DMS 273 treated with DMSO at 0.1 percent for 48 hours (cell line): ENCODE data around the gene ARHGEF19.
A peak's percentile ranks its signal among the peaks of the same experiment; 100 is the strongest.
"Not testable (repeated sequence)": the region's sequence is repeated elsewhere in the genome, so short reads cannot be mapped to it uniquely, and the experiment has no call there.

Experiments used
- DNase-seq: peaks from one replicate; lab custom pipeline; 2025; lab: John Stamatoyannopoulos, UW

The ARHGEF19 gene

GRCh38 chr1:16244650-16245285, 32.3 kb upstream of the ARHGEF19 start:
- no peak for DNase-seq

DNA sequence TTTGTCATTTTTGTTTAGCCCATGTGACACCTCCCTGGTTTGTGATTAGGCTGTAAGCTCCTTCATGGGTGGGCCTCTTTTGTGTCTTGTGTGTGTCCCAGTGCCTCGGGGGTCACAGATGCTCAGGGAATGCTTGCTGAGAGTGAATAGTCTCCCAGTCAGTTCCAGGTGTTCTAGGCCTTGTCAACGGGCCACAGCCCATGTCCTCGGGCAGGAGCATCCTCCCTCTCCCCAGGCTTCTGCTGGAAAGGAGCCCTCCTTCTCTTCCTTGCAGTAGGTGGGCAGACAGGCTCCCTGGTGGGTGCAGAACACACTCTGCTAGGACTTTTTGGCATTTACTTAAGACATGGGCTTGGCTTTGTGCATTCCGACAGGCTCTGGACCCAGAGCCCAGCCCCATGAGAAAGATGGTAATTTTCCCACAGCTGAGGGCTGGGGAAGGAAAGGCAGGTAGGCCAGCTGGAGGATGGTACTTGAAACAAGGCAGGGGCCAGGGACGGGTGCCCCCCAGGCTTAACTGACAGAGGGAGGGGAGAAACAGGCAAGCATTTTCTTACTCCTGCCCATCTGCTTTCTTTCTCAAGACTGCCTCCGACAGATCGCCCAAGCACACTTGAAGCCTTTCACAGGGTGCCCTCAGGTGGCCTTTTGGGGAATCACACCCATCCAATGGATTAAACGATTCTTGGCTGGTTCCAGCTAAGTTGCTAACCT, 31.6 kb upstream of the ARHGEF19 start:
- no peak for DNase-seq

DNA sequence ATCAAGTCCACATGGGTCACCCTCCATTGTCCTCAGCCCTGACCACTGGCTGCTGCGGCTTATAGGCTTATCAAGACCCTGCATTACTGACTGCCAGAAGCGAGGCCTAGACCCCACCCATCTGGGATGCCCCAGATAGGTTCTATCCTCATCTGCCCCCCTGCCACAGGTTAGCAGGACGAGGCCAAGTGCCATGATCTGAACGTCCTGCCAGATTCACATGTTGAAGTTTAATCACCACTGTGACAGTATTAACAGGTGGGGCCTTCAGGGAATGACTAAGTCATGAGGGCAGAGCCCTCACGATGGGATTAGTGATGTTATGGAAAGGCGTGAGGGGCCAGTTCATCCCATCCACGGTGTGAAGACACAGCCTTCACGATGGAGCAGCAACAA, 30.8 kb upstream of the ARHGEF19 start:
- DNase-seq = no peak

- no peak for DNase-seq
Observed at GRCh38 chr1:16242556-16243214, 30.2 kb upstream of the ARHGEF19 start.

- no peak for DNase-seq
Observed at GRCh38 chr1:16241221-16241708, 28.8 kb upstream of the ARHGEF19 start.

DNA sequence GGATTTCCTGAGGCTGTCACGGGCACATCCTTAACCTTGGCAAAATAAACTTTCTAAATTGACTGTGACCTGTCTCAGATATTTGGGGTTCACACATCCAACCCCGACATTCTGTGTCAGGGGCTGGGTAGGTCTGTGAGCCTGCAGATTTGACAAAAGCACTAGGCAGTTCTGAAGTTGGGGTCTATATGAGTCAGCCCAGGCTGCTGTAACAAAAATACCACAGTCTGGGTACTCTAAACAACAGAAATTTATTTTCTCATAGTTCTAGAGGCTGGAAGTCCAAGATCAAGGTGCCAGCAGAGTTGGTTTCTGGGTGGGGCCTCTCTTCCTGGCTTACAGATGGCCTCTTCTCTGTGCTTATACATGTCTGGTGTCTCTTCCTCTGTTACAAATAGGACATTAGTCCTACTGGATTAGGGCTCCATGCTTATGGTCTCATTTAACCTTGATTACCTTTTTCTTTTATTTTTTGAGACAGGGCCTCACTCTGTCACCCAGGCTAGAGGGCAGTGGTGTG, 27.6 kb upstream of the ARHGEF19 start:
- DNase-seq = no peak

DNA sequence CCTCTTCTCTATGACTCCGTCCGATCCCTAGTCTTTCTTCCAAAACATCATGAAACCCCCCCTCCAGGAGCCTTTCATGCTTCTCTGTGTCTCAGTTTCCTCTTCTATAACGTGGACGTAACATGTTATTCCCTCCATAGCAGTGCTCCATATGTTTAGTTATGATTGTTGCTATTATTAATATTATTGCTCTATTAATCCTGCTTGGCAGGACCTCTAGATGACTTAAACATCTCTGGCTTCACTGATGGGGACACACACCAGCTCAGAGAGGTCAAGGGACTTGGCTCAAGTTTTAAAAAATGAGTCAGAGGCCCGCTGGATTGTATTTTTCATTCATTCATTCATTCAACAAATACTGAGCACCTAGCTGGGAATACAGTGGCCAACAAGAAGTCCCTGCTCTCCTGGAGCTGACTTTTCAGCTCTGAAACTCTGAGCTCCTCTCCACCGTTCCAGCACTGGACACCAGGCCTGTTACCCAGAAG, 24.9 kb upstream of the ARHGEF19 start:
- DNase-seq = no peak

DNA sequence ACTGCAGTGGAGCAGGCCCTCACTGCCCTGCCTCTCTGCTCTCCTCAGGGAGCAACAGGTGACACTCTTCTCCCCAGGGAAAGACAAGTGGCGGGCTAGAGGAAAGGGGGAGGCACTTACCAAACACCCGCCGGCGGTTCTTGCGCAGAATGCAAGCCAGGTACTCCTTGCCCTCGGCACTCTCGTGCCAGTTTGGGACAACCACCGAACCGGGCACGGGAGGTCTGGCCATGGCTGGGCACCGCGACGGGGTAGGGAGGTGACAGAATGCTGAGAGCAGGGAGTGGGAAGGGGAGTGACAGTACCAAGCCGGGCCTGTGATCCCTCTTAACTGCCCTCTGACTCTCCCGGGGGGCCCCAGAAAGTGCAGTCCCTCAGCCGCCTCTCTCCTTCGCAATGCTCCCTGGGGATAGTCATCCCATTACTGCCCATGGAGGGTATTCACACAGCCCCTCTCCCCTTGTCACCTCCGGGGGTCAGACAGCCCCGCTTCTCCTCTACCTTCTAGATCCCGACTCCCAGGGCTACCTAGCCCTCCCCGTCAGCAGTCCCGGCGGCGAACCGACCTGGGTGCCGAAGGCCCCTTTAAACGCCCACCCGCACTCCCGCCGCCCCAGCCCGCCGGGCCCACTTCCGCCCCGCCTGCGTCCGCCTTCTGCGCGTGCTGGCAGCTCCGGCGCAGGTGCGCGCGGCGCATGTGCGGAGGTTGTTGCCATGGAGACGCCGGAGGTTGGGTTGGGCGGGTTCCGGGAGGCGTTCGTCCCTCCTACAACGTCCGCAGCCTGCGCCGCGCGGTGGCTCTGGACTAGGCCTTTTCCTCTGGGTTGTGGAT, 24.3 kb upstream of the ARHGEF19 start, which contains the start of gene CPLANE2:
Gene CPLANE2 (minus strand): TSS at position 673 of the 832 bp plus-strand sequence. CDS start 441 bp downstream, at position 232.
- peak; percentile 67 for DNase-seq

GRCh38 chr1:16235944-16236510, 23.6 kb upstream of the ARHGEF19 start:
- peak; percentile 62 for DNase-seq

DNA sequence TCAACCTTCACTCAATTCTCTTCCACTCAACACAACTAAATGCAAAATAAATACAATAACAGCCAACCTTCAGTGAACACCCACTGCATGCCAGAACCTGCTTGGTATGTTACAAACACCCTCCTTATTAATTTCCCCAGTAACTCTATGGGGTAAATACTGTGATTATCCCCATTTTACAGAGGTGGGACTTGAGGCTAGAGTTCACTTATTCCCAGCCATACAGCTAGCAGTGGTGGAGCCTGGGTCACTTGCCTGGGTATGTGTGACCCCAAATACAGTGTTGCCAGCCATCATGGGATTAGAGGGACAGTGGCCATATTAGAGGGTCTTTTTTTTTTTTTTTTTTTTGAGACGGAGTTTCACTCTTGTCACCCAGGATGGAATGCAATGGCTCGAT, 22.9 kb upstream of the ARHGEF19 start:
- no peak for DNase-seq

GRCh38 chr1:16233431-16233830, 21.0 kb upstream of the ARHGEF19 start:
- DNase-seq = no peak

DNA sequence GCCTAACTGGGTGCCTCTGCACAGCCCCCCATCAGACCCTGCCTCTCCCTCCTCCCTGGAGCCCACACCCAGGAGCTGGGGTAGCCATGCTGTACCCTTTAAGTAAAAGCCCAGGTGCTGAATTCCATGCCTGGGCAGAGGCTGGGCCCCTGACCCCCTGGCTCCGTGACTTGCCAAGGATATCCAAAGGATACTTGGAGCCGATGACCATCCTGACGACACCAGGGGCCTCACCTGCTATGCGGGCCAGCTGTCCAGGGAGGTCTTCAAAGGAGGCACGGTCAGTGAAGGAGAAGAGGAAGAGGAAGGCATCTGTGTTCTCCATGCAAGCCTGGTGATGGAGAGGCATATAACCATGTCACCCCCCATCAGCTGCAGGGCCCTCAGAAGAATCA, 19.9 kb upstream of the ARHGEF19 start:
- DNase-seq = no peak

GRCh38 chr1:16231331-16232315, 19.2 kb upstream of the ARHGEF19 start:
- DNase-seq = no peak

- no peak for DNase-seq
Observed at GRCh38 chr1:16230744-16231143, 18.3 kb upstream of the ARHGEF19 start.

DNA sequence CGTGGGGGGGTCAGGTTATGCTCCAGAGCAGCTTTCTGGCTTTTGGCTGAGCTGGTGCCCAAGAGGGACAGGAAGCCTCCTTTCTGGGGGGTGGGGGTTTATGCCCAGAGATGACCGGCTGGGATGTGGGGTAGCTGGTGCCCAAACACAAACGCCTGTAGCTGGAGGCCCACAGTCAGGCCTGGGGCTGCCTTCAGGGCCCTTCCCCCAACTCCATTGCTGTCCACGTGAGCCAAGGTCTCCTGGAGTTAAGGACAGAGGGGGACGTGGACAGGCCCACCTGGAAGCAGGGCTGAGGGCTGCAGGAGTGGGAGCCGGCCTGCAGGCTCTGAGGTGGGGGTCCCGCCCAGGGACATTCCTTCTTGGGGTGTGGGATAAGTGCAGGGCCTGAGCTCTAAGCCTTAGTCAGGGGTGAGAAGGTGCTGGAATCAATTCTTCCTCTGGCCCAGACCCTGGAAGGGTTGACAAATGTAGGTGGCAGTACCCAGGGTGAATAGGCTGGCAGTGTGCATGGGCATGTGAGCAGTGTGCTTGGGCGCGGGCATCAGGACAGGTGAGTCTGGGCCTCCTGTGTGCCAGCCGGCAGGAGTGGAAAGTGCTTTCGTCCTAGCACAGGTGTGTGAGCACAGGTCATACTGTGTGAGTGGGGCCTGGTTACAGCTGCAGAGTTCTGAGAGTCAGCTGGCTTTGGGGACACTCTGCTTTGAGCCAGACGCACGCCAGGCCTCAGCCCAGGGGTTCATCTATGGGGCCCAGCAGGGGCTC, 17.7 kb upstream of the ARHGEF19 start:
- DNase-seq = no peak

GRCh38 chr1:16226490-16227179, 14.2 kb upstream of the ARHGEF19 start:
- no peak for DNase-seq

- DNase-seq = no peak
Observed at GRCh38 chr1:16226129-16226489, 13.7 kb upstream of the ARHGEF19 start.

DNA sequence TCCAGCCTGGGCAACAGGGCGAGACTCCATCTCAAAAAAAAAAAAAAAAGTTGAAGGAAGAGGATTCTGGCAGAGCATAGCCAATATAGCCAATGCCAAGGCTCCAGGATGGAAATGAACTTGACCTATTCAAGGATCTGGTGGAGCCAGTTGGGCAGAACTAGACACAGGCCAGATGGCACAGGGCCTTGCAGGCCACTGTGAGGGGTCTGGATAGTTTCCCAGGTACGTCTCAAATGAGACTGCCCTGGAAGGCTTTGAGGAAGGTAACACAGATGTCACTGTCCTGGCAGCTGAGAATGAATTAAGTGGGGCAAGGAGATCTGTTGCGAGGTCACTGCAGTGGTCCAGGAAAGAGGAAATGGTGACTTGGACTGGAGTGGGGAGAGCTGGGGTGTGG, 12.0 kb upstream of the ARHGEF19 start:
- DNase-seq = no peak

DNA sequence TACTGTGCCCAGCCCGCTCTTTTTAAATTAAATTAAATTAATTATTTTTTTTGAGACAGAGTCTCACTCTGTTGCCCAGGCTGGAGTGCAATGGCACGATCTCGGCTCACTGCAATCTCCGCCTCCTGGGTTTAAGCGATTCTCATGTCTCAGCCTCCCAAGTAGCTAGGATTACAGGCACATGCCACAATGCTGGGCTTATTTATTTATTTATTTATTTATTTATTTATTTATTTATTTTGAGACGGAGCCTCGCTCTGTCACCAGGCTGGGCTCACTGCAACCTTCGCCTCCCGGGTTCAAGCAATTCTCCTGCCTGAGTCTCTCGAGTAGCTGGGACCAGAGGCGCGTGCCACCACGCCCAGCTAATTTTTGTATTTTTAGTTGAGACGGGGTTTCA, 10.3 kb upstream of the ARHGEF19 start:
- DNase-seq = not testable (repeated sequence)
